Liver (tissue), 9 donors: ENCODE measurements around the gene KAT5. TPM values are rescaled to one million over a fixed set of nuclear protein-coding genes. Genes with fewer than 3 reads are reported as not detected.

Experiments
- DNase-seq: peaks from one replicate; pipeline ENCODE4 v3.0.0-alpha.2; 2017; ENCODE audit warnings: low spot score
- H3K27ac ChIP-seq, 2 donors: one replicate each; pipeline ENCODE4 v1.7.0; 2013; ENCODE audit warnings: inconsistent platforms in 2 of 2, low read length in 2 of 2, control low read depth in 1 of 2, low read depth in 1 of 2, mild to moderate bottlenecking in 1 of 2
- H3K27me3 ChIP-seq, 4 donors: one replicate each; pipeline versions ENCODE4 v1.6.1 to v1.7.0; 2013; ENCODE audit warnings: low read length in 3 of 4, inconsistent platforms in 1 of 4, mild to moderate bottlenecking in 1 of 4, moderate library complexity in 1 of 4; ENCODE audit not compliant: control insufficient read depth in 4 of 4, insufficient read depth in 4 of 4
- H3K36me3 ChIP-seq, 4 donors: one replicate each; pipeline versions ENCODE4 v1.6.1 to v1.7.0; 2013; ENCODE audit warnings: low read length in 3 of 4, mild to moderate bottlenecking in 3 of 4, low read depth in 1 of 4, moderate library complexity in 1 of 4; ENCODE audit not compliant: control insufficient read depth in 4 of 4, insufficient read depth in 3 of 4
- H3K4me1 ChIP-seq, 4 donors: one replicate each; pipeline versions ENCODE4 v1.6.1 to v1.7.0; 2013; ENCODE audit warnings: low read length in 3 of 4, mild to moderate bottlenecking in 3 of 4, moderate library complexity in 1 of 4; ENCODE audit not compliant: control insufficient read depth in 4 of 4, insufficient read depth in 4 of 4
- H3K4me3 ChIP-seq, 3 donors: one replicate each; pipeline versions ENCODE4 v1.6.1 to v1.7.0; 2013; ENCODE audit warnings: low read length in 3 of 3, control low read depth in 1 of 3, low read depth in 1 of 3, mild to moderate bottlenecking in 1 of 3
- H3K9ac ChIP-seq, 2 donors: one replicate each; pipeline ENCODE4 v1.7.0; 2013; ENCODE audit warnings: low read length in 2 of 2, mild to moderate bottlenecking in 2 of 2, moderate library complexity in 2 of 2, control low read depth in 1 of 2, low read depth in 1 of 2
- H3K9me3 ChIP-seq, 4 donors: one replicate each; pipeline versions ENCODE4 v1.6.1 to v1.7.0; 2013; ENCODE audit warnings: low read length in 3 of 4; ENCODE audit not compliant: control insufficient read depth in 4 of 4
- ATF3 ChIP-seq: IDR thresholded peaks from 2 replicates; pipeline ENCODE4 v1.6.1; 2016; ENCODE audit warnings: antibody characterized with exemption
- CTCF ChIP-seq: fragments of 150-350 bp; IDR thresholded peaks from 2 replicates; pipeline ENCODE4 v1.5.1; 2017; ENCODE audit warnings: improper control_type of control experiment, low read depth, low read length; ENCODE audit not compliant: missing input control
- FOXA2 ChIP-seq: IDR thresholded peaks from 2 replicates; pipeline ENCODE4 v1.6.1; 2016; ENCODE audit warnings: antibody characterized with exemption
- GABPA ChIP-seq, 2 donors: IDR thresholded peaks in 1 of 2; conservative IDR thresholded peaks in 1 of 2; 2 replicates each; pipeline ENCODE4 v1.6.1; 2016; ENCODE audit warnings: antibody characterized with exemption in 2 of 2, mild to moderate bottlenecking in 1 of 2, moderate library complexity in 1 of 2
- HNF4G ChIP-seq: IDR thresholded peaks from 2 replicates; pipeline ENCODE4 v1.6.1; 2016; ENCODE audit warnings: antibody characterized with exemption
- JUND ChIP-seq, 2 donors: IDR thresholded peaks; 2 replicates each; pipeline ENCODE4 v1.6.1; 2016; ENCODE audit warnings: antibody characterized with exemption in 2 of 2
- MAX ChIP-seq: IDR thresholded peaks from 2 replicates; pipeline ENCODE4 v1.6.1; 2016; ENCODE audit warnings: antibody characterized with exemption
- NR2F2 ChIP-seq: IDR thresholded peaks from 2 replicates; pipeline ENCODE4 v1.6.1; 2016; ENCODE audit warnings: antibody characterized with exemption
- RAD21 ChIP-seq, 2 donors: IDR thresholded peaks; 2 replicates each; pipeline ENCODE4 v1.6.1; 2016; ENCODE audit warnings: antibody characterized with exemption in 2 of 2, mild to moderate bottlenecking in 2 of 2
- RXRA ChIP-seq, 2 donors: IDR thresholded peaks; 2 replicates each; pipeline ENCODE4 v1.6.1; 2017 to 2018; ENCODE audit warnings: antibody characterized with exemption in 2 of 2, mild to moderate bottlenecking in 1 of 2
- YY1 ChIP-seq: IDR thresholded peaks from 2 replicates; pipeline ENCODE4 v1.6.1; 2016; ENCODE audit warnings: antibody characterized with exemption, mild to moderate bottlenecking
- WGBS: extraction: QIAGEN DNeasy Blood & Tissue Kit; methylation state at CpG from one replicate; pipeline ENCODE4 v1.1.7; 2013; 5-methylcytosine and 5-hydroxymethylcytosine counted together
- polyA plus RNA-seq, 2 donors: library from polyadenylated mRNA; stranded (reverse) in 1 of 2; unstranded in 1 of 2; fragments of 200-250 nt in 1 of 2; fragments of >200 nt in 1 of 2; fragmentation: Nextera tagmentation in 1 of 2; extraction: Ambion mirVana in 1 of 2; gene quantifications; one replicate each; pipeline versions ENCODE4 v1.2.1 to v1.2.3, GENCODE V29; 2013 to 2015
- total RNA-seq, 2 donors: library from RNA; depleted of rRNA; stranded (reverse); fragments of >200 nt; gene quantifications; one replicate each; pipeline ENCODE4 v1.2.3, GENCODE V29; 2014
- donor health status: healthy.
- donor health status: healthy.
- donor health status: healthy.
- donor health status: healthy.
- donor health status: healthy.

The KAT5 gene
- total and polyA plus RNA-seq, 4 donors, result 15.5 to 22.9 (median 18.4) TPM

DNA sequence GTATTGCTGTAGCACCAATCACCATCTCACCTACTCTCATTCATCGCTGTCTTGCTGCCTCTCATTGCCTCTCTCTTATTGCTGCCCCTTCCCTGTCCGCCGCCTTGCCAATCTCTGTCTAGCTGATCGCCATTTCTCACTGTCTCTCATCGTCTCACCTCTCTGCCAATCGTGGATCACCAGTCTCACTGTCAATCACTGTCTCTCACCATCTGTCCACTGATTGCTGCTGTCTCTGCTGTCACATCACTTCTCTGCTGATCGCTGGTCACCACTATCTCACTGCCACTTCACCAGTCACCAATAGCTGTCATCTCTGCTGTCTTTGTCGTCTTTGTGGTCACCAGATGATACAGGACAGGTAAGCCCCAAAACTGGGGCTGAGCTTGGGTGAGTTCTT is 29.1 kb downstream of the KAT5 start:
- Histone ChIP-seq H3K9ac (no peak overlapping the region), H3K4me3 (no peak overlapping the region), H3K27me3 (no peaks in the 10 kb centered on the region), H3K36me3 (no peaks in the 10 kb centered on the region), H3K4me1 (peaks cover 0 to 7% (median 5%) of the 10 kb centered on the region in 4 donors), H3K27ac (no peak overlapping the region), H3K9me3 (no peaks in the 10 kb centered on the region)
- no peak for TF ChIP-seq HNF4G
- TF ChIP-seq JUND (IDR thresholded peaks at IDR 0.05), result no peak
- WGBS, result 85% methylated on average over 8 of the region's 8 CpGs
- no peak for DNase-seq

DNA sequence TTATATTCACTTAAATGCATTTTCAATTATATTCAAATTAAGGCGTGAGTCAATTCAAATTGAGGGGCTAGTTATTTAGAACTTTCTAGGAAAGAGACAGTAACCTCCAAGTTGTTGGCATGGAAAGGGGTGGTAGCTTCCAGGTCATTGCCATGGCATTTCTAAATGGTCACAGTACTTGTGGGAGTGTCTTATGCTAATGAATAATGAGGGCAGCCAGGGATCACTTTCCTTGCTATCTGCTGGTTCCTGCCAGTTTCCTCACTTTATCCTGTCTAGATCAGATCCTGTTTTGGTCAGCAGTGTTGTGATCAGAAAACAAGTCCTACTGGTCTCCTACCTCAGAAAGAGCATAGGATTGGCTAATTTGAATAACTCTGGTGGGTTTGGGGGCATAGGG is 30.3 kb downstream of the KAT5 start:
- no peak overlapping the region for H3K9ac ChIP-seq
- H3K27me3 ChIP-seq, result no peaks in the 10 kb centered on the region
- 75% methylated on average over 1 of the region's 1 CpG for WGBS
- H3K4me3 ChIP-seq, result no peak overlapping the region
- H3K4me1 ChIP-seq, result peaks cover 0 to 7% (median 5%) of the 10 kb centered on the region in 4 donors
- TF ChIP-seq JUND (IDR thresholded peaks at IDR 0.05), result no peak
- peak in 1 of 2 donors; percentile 23 for TF ChIP-seq RXRA (IDR thresholded peaks at IDR 0.05)
- TF ChIP-seq NR2F2, result no peak
- no peak for TF ChIP-seq GABPA (IDR thresholded peaks at IDR 0.05 in 1 of 2, conservative IDR thresholded peaks at IDR 0.05 in 1 of 2)
- TF ChIP-seq YY1, result no peak
- no peaks in the 10 kb centered on the region for H3K9me3 ChIP-seq
- no peak for DNase-seq
- H3K27ac ChIP-seq, result no peak overlapping the region
- no peaks in the 10 kb centered on the region for H3K36me3 ChIP-seq

DNA sequence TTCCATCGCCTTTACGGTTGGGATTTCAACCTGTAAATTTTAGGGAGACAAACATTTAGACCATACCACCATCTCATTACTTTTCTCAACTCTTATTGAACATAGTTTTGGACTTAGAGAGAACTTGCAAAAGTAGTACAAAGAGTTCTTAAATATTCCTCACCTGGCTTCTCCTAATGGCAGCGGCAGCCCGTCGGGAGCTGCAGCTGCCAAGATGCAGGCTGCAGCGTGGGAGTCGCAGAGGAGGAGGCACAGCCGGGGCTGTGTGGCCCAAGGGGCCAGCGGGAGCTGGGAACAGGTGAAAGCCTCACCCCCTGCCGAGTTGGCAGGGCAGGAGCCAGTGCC is 31.6 kb downstream of the KAT5 start:
- Histone ChIP-seq H3K27ac (no peak overlapping the region), H3K9me3 (no peaks in the 10 kb centered on the region), H3K36me3 (no peaks in the 10 kb centered on the region), H3K4me1 (peaks cover 0 to 7% (median 5%) of the 10 kb centered on the region in 4 donors), H3K9ac (no peak overlapping the region), H3K27me3 (no peaks in the 10 kb centered on the region), H3K4me3 (no peak overlapping the region)
- no peak for TF ChIP-seq GABPA (IDR thresholded peaks at IDR 0.05 in 1 of 2, conservative IDR thresholded peaks at IDR 0.05 in 1 of 2)
- TF ChIP-seq NR2F2, result no peak
- DNase-seq, result no peak
- 76% methylated on average over 10 of the region's 10 CpGs for WGBS

GRCh38 chr11:65744026-65744698 is 32.1 kb downstream of the KAT5 start:
- TF ChIP-seq MAX (no peak), HNF4G (no peak), ATF3 (no peak), JUND (IDR thresholded peaks at IDR 0.05) (no peak), RAD21 (IDR thresholded peaks at IDR 0.05) (peak; percentile 61 to 68), CTCF (peak; percentile 30), FOXA2 (no peak)
- H3K9ac ChIP-seq, result no peak overlapping the region
- 69% methylated on average over 18 of the region's 18 CpGs for WGBS
- H3K36me3 ChIP-seq, result no peaks in the 10 kb centered on the region
- no peak overlapping the region for H3K4me3 ChIP-seq
- no peak for DNase-seq
- no peak overlapping the region for H3K27ac ChIP-seq
- peaks cover 0 to 7% (median 5%) of the 10 kb centered on the region in 4 donors for H3K4me1 ChIP-seq
- no peaks in the 10 kb centered on the region for H3K27me3 ChIP-seq
- H3K9me3 ChIP-seq, result no peaks in the 10 kb centered on the region
